Measurements from ENCODE around the gene DCBLD2.

Gene DCBLD2, protein sequence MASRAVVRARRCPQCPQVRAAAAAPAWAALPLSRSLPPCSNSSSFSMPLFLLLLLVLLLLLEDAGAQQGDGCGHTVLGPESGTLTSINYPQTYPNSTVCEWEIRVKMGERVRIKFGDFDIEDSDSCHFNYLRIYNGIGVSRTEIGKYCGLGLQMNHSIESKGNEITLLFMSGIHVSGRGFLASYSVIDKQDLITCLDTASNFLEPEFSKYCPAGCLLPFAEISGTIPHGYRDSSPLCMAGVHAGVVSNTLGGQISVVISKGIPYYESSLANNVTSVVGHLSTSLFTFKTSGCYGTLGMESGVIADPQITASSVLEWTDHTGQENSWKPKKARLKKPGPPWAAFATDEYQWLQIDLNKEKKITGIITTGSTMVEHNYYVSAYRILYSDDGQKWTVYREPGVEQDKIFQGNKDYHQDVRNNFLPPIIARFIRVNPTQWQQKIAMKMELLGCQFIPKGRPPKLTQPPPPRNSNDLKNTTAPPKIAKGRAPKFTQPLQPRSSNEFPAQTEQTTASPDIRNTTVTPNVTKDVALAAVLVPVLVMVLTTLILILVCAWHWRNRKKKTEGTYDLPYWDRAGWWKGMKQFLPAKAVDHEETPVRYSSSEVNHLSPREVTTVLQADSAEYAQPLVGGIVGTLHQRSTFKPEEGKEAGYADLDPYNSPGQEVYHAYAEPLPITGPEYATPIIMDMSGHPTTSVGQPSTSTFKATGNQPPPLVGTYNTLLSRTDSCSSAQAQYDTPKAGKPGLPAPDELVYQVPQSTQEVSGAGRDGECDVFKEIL

DNA sequence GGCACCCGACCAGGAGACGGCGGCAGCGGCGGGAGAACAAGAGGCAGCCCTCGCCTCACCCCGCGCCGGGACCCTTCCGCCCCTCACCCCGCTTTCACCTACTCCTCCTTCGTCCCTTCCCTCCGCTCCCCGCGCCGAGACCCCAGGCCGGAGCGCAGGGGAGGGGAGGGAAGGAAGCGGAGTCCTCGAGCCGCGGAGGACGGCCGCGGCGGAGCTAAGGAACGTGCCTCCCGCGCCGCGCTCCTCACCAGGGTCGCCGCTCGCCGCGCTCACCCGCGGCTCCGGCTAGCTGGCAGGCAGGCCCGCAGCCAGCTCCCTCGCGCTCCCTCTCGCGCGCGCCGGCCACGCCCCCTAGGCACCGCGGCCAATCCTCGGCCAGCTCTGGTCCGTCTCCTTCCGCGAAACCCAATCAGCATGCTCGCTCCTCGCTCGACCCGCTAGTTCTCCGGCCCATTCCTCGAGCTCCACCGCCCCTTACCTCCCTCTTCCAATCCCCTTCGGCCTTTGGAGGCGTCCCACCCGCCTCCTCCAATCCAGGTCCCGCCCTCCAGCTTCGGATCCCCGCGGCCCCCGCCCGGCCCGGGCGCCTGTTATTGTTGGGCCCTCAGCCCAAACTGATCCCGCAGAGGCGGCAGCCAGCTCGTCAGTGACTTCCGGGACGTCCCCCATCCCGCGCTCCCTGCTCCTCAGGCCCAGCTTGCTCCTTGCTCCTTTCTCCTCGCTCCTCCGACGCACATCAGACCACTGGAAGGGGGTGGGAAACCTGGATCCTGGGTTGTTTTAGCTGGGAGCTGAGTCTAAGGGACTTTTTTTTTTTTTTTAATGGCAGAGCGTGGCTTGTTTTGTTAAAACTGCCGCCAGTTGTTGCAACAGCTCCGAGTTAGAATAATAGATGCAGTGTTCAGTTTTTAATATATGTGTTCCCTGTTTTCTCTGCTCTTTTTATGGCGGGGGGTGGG lies at the start of gene DCBLD2:
TSS of gene DCBLD2 (minus strand) at position 304 of the 959 bp plus-strand sequence. CDS start 369 bp downstream, outside the sequence.
- peak; percentile 90 for FAIRE-seq

DNA sequence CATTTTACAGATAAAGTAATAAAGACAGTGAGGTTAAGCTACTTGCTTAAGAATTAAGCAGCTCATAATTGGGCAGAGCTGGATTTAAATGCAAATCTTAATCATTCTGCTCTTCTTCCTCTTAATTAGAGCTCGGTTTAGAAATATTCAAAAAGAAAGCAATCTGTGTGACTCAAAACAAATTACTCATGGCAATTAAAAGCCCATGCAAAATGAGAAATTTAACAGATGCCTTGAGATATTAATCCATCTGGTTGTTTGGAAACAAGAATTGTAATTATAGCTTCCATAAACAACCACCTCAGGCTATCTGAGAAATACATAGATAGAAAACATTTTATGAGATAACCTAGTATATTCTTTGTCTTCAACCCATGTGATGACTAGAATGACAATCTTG lies 44.2 kb upstream of the DCBLD2 start:
- peak; percentile 81 for FAIRE-seq

DNA sequence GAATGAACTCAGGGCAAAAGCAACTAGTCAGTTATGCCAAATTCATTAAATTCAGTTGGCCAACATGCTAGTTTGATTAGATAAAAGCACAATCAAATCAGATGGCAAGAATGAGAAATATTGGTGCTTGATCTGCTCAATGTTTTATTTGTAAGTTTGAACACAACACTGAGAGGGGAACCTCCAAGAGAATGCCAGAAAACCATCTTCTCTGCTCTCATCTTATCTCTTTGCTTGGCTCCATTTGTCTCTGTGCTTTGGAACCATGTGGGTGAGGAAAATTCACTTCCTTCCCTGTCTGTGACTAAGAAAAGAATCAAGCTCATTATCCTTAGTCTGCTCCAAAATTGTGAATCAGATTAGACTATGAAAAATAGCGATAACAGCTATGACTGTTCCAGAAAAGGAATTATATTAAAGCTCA lies 43.6 kb upstream of the DCBLD2 start:
- no peak for FAIRE-seq

DNA sequence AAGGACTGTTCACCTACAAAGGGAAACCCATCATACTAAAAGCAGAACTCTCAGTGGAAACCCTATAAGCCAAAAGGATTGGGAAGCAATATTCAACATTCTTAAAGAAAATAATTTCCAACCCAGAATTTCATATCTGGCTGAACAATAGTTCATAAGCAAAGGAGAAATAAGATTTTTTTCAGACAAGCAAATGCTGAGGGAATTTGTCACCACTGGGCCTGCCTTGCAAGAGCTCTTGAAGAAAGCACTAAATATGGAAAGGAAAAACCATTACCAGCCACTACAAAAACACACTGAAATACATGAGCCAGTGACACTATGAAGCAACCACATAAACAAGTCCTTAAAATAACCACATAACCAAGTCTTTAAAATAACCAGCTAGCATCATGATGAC lies 28.9 kb upstream of the DCBLD2 start:
- FAIRE-seq, result no peak

DNA sequence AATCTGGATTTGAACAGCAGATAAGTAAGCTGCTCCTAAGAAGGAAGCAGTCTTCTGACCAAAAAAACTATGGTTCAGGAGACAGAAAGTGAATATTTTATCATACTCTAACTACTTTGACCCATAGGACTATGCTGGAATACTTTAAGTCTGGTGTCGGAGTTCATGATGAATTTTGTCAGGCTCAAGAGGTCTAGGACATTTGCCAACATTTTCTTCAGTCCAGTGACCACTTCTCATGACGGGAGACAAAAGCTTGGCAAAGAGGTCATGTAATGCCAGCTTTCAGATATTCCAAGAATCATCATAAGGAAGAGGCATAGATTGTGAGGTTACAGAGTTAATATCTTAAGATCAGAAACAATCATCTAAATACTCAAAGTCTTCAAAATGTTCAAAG lies 20.5 kb upstream of the DCBLD2 start:
- FAIRE-seq, result no peak

DNA sequence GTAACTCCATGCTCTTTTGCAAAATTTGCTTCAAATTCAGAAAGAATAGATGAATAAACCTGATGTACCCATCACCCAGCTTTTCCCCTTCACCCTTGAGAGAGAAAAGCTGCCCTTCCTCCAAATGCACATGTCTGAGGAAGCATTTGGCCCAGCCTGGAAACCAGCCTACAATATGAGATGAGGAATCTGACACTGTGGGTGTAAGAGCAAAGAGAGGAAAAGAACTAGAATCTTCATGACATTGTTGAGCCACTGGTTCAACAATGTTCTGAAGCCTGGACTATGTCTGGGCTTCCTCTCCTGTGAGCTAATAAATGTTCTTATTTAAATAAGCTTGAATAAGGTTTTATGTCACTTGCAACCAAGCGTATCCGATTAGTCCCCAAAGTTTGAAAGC lies 18.7 kb upstream of the DCBLD2 start:
- FAIRE-seq, result no peak

DNA sequence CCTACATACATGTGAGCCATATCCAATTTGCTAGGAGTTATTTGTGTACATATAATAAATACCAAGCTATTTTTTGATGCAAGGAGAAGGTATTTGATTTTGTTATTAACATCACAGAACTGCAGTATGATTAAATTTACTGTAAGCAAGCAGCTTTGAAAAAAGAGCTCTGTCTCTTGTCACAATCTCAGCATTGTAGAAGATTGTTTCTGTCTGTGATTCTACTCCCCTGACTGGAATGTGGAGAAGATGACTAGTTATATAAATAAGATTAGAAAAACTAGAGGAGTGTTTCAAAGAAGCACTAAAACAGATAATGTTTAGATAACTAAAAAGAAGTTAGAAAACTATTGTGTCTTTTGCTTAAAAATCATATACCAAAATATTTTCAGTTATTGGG lies 17.1 kb upstream of the DCBLD2 start:
- peak; percentile 98 for FAIRE-seq

DNA sequence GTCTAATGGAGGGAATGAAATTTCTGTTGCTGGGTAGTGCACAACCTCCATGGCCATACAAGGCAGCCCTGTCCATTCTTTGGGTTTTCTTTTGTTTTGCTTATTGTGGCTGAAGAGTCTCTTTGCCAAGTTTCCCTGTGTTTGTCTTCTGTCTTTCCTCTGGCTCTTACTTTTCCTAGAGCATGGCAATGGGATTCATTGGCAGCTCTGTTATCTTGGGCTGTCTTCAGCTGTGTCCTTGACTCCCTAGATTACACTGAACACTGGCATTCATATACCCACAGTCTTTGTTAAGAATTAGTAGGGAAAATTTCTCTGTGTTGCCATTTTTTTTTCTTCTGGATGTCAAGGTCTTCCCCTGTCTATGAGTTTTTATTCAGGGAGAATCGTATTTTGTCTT lies 16.1 kb upstream of the DCBLD2 start:
- no peak for FAIRE-seq

DNA sequence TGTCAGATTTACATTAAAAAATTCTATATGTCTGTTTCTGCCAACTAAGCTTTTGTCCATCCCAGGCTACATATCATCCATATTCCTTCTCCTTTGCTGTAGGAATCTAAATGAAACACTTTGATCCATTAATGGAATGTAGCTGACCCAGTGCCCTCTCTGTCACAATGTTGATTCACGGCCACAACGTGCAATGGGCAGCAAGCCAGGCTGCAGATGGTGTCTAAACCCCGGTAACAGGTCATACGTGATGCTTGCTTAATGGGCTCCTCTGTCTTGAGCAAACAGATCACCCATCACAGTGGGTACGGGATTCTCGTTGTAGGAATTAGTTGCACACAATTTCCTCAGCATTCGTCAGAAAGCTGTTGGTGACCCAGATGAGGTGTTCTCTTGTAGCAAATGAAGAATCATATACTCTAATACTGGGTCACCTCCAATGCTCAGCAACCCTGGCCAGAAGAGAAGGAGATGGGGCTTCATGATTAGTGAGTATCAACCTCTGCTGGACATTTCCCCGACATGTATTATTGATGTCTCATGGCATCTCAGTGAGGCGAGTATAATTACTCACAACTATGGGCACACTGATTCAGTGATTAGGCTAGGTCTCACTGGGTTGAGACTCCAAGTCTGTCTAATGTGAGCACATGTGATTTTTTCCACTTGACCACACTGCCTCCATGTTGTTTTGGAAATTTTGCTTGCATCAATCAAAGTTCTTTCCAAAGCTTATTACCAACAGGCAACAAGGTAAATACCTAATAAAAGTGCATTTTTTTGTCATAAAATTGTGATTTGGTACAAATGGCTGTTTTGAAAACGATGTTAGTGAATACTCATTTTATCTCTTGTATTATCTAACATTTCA lies 12.9 kb upstream of the DCBLD2 start:
- FAIRE-seq, result no peak

DNA sequence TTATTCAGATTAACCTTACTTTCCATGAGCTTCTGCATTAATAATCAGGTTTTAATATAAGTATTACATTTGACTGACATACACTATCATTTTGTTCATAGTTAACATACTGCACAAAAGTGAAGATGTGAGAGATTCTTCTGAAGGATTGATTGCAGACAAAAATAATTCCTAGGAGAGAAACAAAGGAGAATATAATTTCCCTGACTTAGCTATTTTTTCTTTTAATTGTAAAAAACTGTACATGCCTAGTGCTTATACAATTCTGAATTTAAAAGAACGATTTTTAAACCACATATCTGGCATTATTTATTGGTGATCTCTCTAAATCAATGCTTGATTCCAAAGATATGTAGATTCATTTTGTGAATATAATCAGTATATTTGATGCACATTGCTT lies 11.0 kb upstream of the DCBLD2 start:
- FAIRE-seq, result no peak

DNA sequence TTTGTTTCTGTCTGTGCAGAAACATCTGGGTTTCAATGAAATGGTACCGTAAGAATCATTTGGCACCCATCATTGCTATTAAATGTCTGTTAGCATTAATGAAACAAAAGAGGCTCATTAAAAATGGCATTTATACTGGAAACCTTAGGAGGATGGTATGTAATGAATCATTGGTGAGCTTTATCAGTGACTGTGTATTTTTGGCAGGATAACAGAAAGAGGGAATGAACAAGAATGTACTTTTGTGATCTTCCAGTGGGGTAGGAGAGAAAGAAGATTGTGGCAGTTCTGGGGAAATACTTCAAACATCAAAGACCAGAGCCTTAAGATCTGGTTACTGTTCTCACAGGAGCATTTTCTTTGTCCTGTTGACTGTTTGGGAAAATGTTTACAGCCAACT lies 4.7 kb upstream of the DCBLD2 start:
- FAIRE-seq, result peak; percentile 77

DNA sequence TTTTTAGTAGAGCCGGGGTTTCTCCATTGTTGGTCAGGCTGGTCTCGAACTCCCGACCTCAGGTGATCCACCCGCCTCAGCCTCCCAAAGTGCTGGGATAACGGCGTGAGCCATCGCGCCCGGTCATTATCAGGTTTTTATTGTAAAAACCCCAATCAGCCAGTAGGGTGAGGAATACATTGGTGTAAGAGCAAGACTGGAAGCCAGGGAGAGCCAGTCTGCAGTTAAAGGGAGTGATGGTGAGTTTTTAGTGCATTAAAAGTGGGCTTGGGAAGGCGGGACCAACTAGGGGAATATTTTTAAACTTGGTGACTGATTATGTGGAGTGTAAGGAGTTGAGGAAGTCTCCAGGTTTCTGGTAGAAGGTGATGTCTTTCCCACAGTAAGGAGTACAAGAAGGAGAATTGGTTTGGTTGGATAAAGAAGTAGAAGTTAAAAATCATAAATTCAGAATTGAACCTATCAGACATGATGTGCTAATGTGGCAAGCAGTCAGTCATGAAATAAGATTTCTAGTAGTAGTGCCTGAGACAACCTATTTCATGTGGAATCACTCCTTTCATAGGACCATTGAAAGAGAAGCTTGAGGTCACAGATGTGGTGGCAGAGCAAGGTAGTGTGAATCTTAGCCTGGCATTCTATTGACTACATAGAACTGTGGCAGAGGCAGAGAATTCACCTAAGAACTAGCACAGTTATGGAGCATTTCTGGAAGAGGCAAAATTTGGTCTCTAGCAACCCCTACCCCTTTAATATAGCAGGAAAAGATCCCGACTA lies 2.4 kb upstream of the DCBLD2 start:
- FAIRE-seq, result no peak

DNA sequence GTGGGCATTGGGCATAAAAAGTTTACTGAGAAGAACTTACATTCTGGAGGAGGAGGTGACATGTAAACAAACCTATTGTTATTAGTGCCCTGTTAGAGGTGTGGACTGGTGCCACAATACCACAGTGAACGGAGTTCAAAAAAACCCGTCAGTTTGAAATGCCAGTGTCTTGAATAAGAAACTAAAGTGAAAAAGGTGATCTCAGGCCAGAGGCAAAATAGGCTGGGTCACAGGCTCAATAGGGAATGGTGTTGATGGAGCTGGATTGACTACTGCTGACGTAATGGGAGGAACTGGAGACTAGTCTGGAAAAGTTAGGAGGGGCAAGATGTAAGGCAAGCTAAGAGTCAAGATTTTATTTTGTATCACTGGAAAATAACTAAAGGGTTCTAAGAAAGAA lies 1.6 kb upstream of the DCBLD2 start:
- FAIRE-seq, result no peak

DNA sequence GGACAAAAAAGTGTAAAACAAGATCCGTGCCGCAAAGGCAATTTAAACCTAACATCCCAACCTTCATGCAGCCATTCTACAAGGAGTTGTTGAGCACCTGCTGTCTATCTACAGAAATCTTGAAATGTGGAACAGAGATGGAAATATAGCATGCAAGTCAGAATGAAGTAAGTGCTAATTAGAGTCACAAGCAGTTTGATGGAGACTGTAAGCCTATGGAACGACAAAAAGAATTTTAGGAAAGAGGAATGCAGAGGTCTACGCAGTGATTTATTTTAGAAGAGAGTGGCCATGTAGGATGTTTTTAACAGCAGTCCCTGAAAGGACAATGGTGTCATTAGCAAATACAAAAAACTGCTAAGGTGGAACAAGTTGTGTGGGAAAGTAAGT lies 851 bp upstream of the DCBLD2 start:
- FAIRE-seq, result no peak

DNA sequence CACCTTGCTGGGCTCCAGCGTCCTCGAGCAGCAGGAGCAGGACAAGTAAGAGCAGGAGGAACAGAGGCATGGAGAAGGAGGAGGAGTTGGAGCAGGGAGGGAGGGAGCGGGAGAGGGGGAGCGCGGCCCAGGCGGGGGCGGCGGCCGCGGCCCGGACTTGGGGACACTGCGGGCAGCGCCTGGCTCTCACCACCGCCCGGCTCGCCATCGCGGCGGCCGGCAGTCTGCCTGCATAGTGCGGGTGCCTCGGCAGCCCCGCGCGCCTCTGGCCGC lies 440 bp downstream of the DCBLD2 start:
- no peak for FAIRE-seq

DNA sequence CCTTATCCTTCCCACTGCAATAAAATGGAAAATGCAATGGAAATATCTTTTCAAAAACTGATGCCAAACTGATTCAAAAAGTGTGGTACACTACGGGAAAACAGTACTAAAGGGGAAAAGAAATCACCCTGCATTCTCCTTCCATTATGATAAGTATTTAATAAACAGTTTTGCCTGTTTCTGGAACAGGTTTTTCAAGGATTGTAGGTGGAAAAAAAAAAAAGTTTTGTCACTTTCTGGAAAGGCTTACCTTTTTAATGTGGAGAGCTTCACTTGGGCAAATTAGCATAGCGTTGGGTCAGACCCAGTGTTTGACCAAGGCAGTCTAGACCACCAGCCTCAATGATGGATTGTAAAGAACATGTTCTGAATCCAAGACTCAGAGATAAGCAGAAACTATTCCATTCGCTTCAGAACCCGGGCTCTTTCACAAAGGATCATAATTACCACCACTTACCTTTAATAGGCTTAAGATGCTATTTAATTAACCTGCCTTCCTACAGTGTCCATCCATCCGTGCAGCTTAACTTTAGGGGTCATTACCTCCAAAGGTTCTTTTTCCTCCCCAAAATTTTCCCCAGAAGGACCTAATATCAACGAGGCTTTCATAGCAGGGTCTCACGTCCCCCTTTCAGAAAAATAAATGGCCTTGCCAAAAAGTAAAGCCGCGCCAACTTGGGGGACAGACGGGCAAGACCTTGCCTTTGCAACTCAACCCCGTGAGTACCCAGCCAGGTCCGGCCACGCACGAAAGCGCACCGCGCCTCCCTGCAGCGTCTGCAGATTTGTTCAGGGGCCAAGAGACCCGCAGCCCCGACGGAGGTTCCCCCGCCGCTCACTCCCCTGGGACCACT lies 1.0 kb downstream of the DCBLD2 start:
- FAIRE-seq, result no peak

DNA sequence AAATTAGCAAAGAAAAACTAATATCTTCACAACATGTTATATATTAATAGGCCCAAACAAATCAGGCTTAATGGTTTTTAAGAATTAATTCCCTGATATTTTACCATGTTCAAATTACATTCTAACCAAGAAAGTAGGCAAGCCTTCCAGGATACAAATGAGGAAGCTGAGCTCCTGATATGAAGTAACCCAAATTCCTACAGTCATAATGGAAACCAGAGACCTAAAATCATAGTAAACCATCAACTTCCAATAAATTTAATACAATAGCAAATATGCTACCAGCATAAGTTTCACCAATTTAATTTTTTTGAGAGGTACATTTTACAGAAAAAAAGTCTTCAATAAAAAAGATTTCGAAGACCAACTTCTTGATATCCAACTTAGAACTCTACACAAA lies 3.8 kb downstream of the DCBLD2 start:
- no peak for FAIRE-seq

DNA sequence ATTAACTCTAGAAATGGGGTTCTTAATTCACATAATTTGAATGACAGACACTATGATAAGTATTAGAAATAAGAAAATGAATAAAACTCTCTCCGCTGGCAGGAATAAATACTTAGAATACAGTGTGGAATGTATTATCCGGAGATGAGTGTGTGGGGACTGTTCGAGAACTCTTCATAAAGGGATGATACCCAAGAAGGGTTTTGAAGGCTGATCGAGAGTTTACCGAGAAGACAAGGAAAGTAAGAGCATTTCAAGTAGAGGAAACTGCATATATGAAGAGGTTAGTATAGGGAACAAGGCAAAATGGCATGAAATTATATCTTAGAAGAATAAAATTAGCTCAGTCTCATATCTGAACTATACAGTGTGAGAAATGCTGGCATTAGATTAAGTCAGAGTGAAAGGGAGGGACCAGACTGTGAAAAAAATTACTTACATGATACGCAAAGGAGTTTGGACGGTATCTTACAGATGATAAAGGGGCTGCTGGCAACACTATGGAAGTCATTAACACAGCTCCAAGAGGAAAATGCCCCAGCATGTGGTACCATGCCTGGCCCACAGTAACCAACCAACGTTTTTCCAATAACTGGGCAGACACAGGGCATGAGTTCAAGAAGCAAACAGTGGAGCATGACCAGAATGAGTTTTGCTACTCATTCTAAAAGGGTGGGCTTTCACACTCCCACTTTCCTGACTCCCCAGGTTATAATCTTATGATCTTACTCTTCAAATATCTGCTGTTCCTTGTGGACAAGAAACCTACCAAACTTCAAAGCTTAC lies 6.5 kb downstream of the DCBLD2 start:
- no peak for FAIRE-seq

DNA sequence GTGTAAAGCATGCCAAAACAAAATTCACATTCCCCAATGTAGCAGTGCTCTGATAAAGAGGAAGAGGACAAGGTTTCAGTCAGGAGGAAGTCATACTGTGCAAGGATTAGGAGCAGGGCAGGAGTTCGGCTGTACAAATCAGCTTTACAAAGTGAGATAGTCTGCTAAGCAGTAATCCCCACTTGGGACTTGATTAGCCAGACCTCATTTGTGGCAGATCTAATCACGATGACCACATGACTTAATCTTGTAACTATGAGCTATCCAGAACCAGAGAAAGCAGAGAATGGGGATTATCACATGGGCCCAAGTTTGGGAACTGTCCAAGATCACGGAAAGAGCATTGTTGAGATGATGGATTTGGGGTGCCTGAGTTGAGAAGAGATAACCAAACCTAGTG lies 7.8 kb downstream of the DCBLD2 start:
- no peak for FAIRE-seq

DNA sequence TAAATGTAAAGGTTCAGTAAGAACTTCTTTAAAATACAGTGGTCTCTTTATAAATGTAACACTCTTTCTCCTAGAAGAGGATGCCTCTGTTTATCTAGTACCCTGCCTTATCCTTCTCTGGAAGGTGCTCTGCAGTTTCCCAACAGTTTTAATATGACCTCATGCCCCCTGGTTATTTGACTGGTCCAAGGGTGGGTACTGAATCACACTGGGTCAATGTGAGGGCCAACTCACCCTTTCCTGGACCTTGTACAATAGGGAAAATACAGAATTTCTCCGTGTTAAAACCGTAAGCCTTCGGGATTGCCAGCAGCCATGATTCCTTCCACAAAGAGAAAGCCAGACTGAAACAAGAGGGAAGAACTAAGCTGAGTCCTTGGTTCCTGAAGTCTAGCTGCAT lies 9.2 kb downstream of the DCBLD2 start:
- FAIRE-seq, result no peak
